ENCODE data around the gene KCNN1.
"Not testable (repeated sequence)": the region's sequence is repeated elsewhere in the genome, so short reads cannot be mapped to it uniquely, and the experiment has no call there.

Gene KCNN1

GRCh38 chr19:17966550-17967256 lies at the start of gene KCNN1:
TSS of gene KCNN1 (plus strand) at chr19:17967107. CDS start at chr19:17973889, 6,782 bp downstream.
- DNase-seq: no peak

- not testable (repeated sequence) for DNase-seq
These were observed 48.8 kb upstream of the KCNN1 start for GRCh38 chr19:17918151-17918550.

GRCh38 chr19:17919122-17919521 lies 47.8 kb upstream of the KCNN1 start:
- DNase-seq: not testable (repeated sequence)

- no peak for DNase-seq
These were observed 46.4 kb upstream of the KCNN1 start for GRCh38 chr19:17920527-17920926.

DNA sequence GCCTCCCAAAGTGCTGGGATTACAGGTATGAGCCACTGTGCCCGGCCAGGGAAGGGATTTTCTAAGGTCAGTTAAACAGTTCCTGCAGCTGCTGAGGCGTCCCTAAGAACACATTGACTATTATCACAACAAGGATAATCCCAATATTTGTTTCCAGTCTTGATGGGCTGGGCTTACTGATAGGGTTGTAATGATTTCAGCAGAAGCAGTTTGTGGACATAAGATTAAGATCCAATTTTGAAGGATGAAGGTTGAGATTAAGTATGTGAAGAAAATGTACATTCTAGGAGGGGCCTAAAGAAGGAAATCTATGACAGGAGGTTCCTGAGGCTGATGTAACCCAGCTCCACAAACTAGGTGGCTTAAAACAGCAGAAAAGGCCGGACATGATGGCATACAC lies 44.8 kb upstream of the KCNN1 start:
- no peak for DNase-seq

GRCh38 chr19:17926044-17926443 lies 40.9 kb upstream of the KCNN1 start:
- DNase-seq: no peak

DNA sequence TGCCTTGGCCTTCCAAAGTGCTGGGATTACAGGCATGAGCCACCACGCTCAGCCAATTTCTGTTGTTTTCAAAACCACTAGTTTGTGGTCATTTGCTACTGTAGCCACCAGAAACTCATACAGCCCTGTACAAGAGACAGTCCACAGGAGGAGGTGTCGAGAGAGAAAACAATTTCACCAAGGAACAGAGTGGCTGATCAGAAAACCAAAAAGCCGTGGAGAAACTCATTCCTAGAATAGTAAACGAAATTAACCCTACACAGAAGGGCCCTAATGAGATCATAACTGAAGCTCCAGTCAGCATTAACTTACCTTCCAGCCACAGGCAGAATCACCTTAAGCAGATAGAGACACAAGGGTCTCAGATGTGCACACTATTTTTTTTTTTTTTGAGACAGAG lies 37.9 kb upstream of the KCNN1 start:
- no peak for DNase-seq

DNA sequence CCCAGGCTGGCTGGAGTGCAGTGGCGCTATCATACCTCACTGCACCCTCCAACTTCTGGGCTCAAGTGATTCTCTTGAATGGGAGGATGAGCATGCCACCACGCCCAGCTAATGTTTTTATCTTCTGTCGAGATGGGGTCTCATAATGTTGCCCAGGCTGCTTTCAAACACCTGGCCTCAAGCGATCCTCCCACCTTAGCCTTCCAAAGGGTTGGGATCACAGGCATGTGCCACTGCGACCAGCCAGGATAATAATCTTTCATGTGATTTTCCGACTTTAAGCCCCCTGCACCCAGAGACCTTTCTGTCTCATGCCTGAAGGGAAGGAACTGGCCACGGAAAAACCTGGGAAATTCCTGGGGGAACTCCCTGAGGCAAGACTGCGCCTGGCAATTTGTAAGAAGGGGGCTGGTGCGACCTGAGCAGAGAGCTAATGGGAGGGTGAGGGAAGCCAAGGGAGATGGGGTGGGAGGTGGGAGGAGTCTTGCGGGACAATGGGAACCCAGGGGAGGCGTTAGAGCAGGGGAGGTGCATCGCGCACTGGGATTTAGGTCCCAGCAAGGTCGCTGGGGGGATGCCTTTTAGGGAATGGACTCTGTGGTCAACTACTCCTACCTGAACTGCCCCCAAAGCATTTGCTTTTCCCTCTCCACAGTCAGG lies 35.2 kb upstream of the KCNN1 start:
- DNase-seq: peak; percentile 16

- DNase-seq: peak; percentile 91
These were observed 34.2 kb upstream of the KCNN1 start, which contains the start of gene CCDC124 for GRCh38 chr19:17932485-17933338. TSS of gene CCDC124 (plus strand) at chr19:17933015. CDS start at chr19:17936421, 3,406 bp downstream.

DNA sequence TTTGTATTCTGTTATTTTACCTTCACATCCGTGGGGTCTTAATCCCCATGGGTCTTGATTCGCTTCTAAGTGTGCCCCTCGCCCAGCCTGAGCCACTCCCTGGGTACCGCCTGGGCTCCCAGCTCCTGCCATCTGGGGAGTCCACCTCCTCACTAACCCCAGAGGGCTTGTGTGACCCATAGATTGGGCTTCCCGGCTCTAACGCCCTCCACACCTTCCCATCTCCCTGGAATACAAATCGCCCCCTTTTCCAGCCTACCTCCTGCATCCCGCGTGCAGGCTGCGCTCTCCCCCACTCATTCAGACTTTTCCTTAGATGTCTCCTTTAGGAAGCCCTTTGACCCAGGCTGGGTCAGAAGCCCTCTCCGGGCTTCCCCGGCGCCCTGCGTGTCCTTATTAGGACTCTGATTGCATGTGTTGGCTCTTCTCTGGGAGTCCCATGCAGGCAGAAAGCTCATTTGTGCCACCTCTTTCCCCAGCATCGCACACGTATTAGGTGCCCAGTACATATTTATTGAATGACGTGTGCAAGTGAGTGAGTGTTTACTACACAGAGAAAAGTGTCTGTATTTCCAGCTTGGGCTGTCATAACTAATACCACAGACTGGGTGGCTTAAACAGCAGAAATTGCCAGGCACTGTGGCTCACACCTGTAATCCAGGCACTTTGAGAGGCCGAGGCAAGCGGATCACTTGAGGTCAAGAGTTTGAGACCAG lies 33.3 kb upstream of the KCNN1 start:
- DNase-seq: peak; percentile 42

DNA sequence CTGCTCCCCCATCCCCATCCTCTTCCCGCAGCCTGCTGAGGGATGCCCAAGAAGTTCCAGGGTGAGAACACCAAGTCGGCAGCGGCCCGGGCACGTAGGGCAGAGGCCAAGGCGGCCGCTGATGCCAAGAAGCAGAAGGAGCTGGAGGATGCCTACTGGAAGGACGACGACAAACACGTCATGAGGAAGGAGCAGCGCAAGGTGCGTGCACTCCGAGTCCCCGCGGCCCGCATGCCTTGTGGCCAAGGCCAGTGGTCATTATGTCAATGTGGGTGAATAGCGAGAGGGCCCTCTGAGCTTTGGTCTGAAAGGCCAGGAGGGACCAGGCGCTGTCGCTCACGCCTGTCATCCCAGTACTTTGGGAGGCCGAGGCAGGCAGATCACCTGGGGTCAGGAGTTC lies 30.5 kb upstream of the KCNN1 start:
- DNase-seq: no peak

- DNase-seq: no peak
These were observed 29.5 kb upstream of the KCNN1 start for GRCh38 chr19:17937371-17937900.

- peak; percentile 82 for DNase-seq
These were observed 28.6 kb upstream of the KCNN1 start for GRCh38 chr19:17938092-17938845.

- no peak for DNase-seq
These were observed 24.7 kb upstream of the KCNN1 start for GRCh38 chr19:17942181-17942580.

- DNase-seq: no peak
These were observed 24.2 kb upstream of the KCNN1 start for GRCh38 chr19:17942582-17943273.

DNA sequence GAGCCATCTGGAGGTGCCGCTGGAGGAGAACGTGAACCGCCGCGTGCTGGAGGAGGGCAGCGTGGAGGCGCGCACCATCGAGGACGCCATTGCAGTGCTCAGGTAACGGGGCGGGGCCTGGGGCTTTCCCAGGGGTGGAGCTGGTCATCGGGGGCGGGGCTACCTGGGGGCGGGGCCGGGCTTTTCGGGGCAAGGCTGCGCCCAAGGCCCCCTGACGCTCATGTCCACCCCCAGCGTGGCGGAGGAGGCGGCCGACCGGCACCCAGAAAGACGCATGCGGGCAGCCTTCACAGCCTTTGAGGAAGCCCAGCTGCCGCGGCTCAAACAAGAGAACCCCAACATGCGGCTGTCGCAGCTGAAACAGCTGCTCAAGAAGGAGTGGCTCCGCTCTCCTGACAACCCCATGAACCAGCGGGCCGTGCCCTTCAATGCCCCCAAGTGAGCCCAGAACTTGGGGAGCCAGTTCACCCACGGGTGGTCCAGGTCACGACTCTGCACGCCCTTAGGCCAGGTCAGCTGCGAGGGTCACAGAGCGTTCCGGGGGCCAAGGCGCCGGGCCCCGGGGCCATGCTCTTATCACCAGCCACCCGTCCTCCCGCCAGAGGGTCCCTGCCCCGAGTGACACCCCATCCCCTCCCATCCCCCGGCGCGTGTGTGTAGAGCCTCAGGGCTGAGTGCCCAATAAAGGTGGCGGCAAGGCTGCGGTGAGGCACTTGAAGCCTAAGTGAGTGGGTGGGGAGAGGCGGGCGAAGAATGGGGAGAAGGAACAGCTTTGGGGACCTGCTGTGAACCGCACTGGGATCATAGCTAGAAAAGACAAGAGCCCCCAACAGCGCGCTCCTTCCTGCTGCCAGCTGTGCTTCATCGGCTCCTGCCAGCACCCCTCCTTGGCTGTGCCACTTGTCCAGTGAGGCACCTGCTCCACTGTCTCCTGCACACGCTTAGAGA lies 23.4 kb upstream of the KCNN1 start:
- DNase-seq: no peak

- DNase-seq: peak; percentile 72
These were observed 22.6 kb upstream of the KCNN1 start for GRCh38 chr19:17944301-17944700.

GRCh38 chr19:17946965-17947784 lies 19.7 kb upstream of the KCNN1 start:
- DNase-seq: no peak
